ENCODE data around the gene RAPSN. TPM values are rescaled to one million over a fixed set of nuclear protein-coding genes. Genes with fewer than 3 reads are reported as not detected.

Gene RAPSN
- total RNA-seq, 4 donors from 2014 or later, result 0.49 TPM; not detected in 3

DNA sequence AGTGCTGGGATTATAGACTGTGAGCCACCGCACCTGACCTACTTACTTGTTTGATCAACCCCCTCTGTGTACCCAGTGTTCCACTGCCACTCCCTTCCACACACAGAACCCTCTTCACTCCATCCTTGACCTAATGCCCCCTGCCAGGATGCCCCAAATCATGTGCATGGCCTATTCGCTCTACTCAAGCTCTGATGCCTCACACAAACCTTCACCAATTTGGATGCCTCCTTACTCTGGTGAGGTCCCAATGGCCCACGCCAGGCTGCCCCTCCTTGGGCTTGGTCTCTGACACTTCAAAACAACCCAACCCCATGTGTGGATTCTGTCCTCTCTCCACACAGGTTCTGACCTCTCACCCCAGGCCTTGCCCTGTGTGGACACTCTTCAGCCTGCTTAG is 13.2 kb downstream of the RAPSN start:
- 93 to 98% methylated on average over 3 of the region's 3 CpGs for WGBS, 2 donors

DNA sequence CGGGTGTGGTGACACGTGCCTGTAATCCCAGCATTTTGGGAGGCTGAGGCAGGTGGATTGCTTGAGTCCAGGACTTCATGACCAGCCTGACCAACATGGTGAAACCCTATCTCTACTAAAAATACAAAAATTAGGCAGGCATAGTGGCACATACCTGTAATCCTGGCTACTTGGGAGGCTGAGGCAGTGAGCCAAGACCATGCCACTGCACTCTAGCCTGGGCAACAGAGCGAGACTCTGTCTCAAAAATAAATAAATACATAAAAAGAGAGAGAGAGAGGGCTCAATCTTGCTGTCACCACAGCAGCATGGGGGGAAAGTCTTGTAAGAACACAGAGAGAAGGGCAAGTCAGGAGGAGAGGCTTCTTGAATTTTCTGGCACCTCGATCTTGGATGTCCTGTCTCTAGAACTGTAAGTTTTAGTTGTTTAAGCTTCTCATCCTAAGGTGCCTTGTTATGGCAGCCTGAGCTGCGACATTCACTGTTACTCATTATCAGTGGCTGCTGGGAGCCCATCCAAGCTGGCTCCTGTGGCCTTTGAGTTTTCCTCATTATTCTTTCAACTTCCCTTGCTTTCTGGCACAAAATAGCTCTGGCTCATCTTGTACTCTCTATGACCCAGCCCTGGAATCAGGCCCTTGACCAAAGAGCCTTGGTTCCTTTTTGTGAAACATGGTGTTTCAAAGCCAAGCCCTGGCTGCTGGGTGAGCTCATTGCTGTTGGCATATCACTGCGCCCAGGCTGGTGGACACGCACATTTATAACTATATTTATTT is 14.7 kb downstream of the RAPSN start:
- intact Hi-C loops (cut with DNase I; ENCODE audit: low total_unique reads), result no loop called here
- 63 to 64% methylated on average over 7 of the region's 7 CpGs for WGBS, 2 donors
- DNase-seq (ENCODE audit: low spot score in 2 of 2), result no peak
- no peak overlapping the region for H3K4me3 ChIP-seq (ENCODE audit: low read depth, poor library complexity, severe bottlenecking)
- TF ChIP-seq, protein P1, sequence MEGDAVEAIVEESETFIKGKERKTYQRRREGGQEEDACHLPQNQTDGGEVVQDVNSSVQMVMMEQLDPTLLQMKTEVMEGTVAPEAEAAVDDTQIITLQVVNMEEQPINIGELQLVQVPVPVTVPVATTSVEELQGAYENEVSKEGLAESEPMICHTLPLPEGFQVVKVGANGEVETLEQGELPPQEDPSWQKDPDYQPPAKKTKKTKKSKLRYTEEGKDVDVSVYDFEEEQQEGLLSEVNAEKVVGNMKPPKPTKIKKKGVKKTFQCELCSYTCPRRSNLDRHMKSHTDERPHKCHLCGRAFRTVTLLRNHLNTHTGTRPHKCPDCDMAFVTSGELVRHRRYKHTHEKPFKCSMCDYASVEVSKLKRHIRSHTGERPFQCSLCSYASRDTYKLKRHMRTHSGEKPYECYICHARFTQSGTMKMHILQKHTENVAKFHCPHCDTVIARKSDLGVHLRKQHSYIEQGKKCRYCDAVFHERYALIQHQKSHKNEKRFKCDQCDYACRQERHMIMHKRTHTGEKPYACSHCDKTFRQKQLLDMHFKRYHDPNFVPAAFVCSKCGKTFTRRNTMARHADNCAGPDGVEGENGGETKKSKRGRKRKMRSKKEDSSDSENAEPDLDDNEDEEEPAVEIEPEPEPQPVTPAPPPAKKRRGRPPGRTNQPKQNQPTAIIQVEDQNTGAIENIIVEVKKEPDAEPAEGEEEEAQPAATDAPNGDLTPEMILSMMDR (IDR thresholded peaks at IDR 0.05), result no peak
- no peak for TF ChIP-seq POLR2A (IDR thresholded peaks at IDR 0.05)

More for the DNA sequence above, 13.2 kb downstream of the RAPSN start:
- intact Hi-C loops (cut with DNase I; ENCODE audit: low total_unique reads), result no loop called here
- TF ChIP-seq, protein P1 (IDR thresholded peaks at IDR 0.05), result no peak
- no peak for TF ChIP-seq POLR2A (IDR thresholded peaks at IDR 0.05)
- H3K4me3 ChIP-seq (ENCODE audit: low read depth, poor library complexity, severe bottlenecking), result no peak overlapping the region
- no peak for DNase-seq (ENCODE audit: low spot score in 2 of 2)

DNA sequence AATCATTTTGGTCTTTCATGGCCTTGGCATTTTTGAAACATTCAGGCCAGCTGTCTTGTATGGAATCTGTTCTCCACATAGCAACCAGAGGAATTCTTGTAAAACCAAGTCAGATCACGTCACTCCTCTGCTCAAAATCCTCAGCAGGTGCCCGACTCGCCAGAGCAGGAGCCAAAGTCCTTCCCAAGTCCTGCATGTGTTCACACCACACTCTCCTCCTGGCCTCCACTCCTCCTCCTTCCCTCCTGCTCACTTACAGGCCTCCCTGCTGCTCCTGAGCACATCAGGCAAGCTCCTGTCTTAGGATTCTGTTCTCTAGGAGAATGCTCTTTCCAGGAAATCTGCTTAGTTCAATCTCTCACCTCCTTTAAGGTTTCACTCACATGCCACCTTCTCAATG is 15.8 kb downstream of the RAPSN start:
- WGBS, 2 donors, result 67 to 71% methylated on average over 3 of the region's 3 CpGs
- TF ChIP-seq POLR2A (IDR thresholded peaks at IDR 0.05), result no peak
- TF ChIP-seq, protein P1 (IDR thresholded peaks at IDR 0.05), result no peak
- DNase-seq (ENCODE audit: low spot score in 2 of 2), result no peak
- H3K4me3 ChIP-seq (ENCODE audit: low read depth, poor library complexity, severe bottlenecking), result no peak overlapping the region
- intact Hi-C loops (cut with DNase I; ENCODE audit: low total_unique reads), result no loop called here

DNA sequence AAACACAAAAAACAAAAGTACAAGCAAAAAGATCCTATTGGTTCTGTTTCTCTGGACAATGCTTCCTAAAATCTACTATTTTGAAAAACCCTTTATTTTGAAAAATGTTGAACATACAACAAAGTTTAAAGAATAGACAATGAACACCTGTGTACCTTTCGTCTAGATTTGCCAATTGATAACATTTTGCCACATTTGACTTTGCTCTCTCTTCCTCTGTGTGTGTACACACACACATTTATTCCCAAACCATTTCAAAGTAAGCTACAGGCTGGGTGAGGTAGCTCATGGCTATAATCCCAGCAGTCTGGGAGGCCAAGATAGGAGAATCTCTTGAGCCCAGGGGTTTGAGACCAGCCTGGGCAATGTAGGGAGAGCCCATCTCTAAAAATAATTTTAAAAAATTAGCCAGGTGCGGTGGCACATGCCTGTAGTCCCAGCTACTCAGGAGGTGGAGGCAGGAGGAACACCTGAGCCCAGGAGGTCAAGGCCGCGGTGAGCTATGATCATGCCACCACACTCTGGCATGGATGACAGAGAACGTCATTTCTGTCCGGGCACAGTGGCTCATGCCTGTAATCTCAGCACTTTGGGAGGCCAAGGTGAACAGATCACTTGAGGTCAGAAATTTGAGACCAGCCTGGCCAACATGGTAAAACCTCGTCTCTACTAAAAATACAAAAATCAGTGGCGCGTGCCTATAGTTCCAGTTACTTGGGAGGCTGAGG is 17.4 kb downstream of the RAPSN start:
- H3K4me3 ChIP-seq (ENCODE audit: low read depth, poor library complexity, severe bottlenecking), result no peak overlapping the region
- TF ChIP-seq, protein P1 (IDR thresholded peaks at IDR 0.05), result no peak
- no peak for TF ChIP-seq POLR2A (IDR thresholded peaks at IDR 0.05)
- 88 to 95% methylated on average over 9 of the region's 9 CpGs for WGBS, 2 donors
- DNase-seq (ENCODE audit: low spot score in 2 of 2), result no peak
- intact Hi-C loops (cut with DNase I; ENCODE audit: low total_unique reads), result no loop called here

DNA sequence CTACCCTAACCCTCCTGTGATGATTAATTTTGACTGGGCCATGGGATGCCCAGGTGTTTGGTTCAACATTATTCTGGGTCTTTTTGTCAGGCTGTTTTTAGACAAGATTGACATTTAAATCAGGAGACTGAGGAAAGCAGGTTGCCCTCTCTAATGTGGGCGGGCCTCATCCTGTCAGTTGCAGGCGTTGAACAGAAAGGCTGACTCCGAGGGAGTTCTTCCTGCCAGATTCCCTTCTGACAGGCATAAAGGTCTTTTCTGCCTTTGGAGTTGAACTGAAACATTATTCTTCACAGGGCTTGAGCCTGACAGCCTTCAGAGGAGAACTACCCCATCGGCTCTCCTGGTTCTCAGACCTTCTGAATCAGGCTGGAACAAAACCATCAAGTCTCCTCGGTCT is 18.4 kb downstream of the RAPSN start:
- H3K4me3 ChIP-seq (ENCODE audit: low read depth, poor library complexity, severe bottlenecking), result no peak overlapping the region
- TF ChIP-seq, protein P1 (IDR thresholded peaks at IDR 0.05), result no peak
- TF ChIP-seq POLR2A (IDR thresholded peaks at IDR 0.05), result no peak
- 75 to 78% methylated on average over 5 of the region's 5 CpGs for WGBS, 2 donors
- DNase-seq (ENCODE audit: low spot score in 2 of 2), result no peak
- intact Hi-C loops (cut with DNase I; ENCODE audit: low total_unique reads), result no loop called here
